GM19463 (cell line): Measurements from ENCODE around the gene CACNA2D4.

ENCODE experiments used
- ATAC-seq: cut with Tn5 transposase; IDR thresholded peaks from one replicate; pipeline ENCODE4 v1.9.1; 2021; ENCODE audit warnings: mild to moderate bottlenecking, moderate library complexity; ENCODE audit not compliant: unreplicated experiment

Gene CACNA2D4

GRCh38 chr12:1836241-1836803, 82.1 kb downstream of the CACNA2D4 start:
- no peak for ATAC-seq

- no peak for ATAC-seq
These were observed 83.0 kb downstream of the CACNA2D4 start for GRCh38 chr12:1835211-1836131.

DNA sequence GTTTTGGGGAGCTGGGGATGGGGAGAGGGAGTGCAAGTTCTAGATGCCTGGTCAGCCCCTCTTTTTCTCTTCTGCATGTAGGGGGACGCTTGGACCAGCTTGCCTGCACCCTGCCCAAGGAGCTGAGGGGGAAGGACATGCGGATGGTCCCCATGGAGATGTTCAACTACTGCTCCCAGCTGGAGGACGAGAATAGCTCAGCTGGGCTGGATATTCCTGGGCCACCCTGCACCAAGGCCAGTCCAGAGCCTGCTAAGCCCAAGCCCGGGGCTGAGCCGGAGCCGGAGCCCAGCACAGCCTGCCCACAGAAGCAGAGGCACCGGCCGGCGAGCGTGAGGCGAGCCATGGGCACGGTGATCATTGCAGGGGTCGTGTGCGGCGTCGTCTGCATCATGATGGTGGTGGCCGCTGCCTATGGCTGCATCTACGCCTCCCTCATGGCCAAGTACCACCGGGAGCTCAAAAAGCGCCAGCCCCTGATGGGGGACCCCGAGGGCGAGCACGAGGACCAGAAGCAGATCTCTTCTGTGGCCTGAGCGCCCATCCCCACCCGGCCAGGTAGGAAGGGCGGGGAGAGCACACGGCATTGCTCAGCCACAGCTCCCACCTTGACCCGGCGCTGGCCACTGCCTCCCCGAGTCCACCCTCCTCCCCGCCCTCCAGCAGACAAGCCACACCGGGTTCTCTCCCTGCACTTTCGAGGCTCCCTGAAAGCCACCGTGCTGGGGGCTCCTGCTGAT, 84.1 kb downstream of the CACNA2D4 start:
- ATAC-seq, result no peak

GRCh38 chr12:1833596-1834028, 84.8 kb downstream of the CACNA2D4 start:
- no peak for ATAC-seq

DNA sequence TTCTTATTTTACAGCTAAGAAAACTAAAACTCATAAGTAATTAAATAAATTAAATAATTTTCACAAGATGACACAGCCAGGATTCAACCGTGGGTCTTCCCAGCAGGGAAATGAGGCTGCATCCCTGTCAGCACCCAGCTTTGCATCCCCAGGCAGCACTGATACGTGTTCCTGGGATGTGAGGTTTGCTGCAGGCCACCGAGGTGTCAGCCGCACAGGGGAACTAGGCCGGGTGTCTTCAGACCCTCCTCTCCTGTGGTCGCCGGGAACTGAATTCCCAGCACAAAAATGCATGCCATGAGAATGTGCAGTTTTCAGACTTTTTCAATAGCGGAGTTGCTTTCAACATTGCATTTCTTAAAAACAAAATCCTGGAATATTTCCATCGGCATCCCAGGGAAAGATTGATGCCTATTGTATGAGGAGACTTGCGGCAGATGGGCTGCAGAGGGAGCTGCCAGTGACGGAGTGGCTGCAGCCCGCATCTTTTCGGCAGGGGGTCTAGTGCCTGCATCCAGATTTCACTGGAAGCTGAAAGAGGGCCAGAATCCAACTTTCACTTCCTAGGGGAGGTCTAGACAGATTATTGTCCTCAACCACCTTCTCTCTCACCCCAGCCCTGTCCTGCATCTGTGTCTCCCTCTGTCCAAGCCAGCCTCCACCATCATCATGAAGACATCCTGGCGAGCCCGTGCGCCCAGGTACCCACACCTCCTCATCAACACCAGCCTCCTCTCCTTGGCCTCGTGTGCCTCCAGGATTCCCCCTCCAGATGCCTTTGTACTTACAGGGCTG, 85.5 kb downstream of the CACNA2D4 start:
- no peak for ATAC-seq

DNA sequence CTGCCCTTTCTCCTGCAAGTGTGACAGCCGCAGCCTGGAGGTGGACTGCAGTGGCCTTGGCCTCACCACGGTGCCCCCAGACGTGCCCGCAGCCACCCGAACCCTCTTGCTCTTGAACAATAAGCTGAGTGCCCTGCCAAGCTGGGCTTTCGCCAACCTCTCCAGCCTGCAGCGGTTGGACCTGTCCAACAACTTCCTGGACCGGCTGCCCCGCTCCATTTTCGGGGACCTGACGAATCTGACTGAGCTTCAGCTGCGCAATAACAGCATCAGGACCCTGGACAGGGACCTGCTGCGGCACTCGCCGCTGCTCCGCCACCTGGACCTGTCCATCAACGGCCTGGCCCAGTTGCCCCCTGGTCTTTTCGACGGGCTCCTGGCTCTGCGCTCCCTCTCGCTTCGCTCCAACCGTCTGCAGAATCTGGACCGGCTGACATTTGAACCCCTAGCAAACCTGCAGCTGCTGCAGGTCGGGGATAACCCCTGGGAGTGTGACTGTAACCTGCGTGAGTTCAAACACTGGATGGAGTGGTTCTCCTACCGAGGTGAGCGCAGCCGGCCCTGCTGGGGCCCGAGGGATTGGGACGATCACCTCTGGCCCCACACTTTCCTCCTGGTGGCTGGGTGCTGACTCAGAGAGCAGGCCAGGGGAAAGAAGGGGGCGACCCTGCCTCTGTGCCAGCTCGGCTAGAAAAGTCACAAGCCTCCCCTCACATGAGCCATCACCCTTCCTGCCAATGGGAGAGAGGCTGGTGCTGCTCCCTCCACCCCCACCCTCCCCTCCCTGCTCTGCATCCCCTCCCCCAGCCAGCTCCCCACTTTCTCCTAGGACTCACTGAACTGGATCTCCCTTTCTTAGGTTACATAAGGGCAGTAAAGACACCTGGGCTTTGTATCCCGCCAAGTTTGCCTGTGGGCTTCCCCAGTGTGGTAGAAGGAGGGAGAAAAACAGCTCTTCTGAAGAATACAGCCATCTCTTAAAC, 87.2 kb downstream of the CACNA2D4 start:
- ATAC-seq, result no peak

GRCh38 chr12:1830401-1830845, 88.0 kb downstream of the CACNA2D4 start:
- ATAC-seq, result no peak

GRCh38 chr12:1829306-1829900, 89.0 kb downstream of the CACNA2D4 start:
- ATAC-seq, result no peak

GRCh38 chr12:1828856-1829255, 89.6 kb downstream of the CACNA2D4 start:
- ATAC-seq, result no peak

DNA sequence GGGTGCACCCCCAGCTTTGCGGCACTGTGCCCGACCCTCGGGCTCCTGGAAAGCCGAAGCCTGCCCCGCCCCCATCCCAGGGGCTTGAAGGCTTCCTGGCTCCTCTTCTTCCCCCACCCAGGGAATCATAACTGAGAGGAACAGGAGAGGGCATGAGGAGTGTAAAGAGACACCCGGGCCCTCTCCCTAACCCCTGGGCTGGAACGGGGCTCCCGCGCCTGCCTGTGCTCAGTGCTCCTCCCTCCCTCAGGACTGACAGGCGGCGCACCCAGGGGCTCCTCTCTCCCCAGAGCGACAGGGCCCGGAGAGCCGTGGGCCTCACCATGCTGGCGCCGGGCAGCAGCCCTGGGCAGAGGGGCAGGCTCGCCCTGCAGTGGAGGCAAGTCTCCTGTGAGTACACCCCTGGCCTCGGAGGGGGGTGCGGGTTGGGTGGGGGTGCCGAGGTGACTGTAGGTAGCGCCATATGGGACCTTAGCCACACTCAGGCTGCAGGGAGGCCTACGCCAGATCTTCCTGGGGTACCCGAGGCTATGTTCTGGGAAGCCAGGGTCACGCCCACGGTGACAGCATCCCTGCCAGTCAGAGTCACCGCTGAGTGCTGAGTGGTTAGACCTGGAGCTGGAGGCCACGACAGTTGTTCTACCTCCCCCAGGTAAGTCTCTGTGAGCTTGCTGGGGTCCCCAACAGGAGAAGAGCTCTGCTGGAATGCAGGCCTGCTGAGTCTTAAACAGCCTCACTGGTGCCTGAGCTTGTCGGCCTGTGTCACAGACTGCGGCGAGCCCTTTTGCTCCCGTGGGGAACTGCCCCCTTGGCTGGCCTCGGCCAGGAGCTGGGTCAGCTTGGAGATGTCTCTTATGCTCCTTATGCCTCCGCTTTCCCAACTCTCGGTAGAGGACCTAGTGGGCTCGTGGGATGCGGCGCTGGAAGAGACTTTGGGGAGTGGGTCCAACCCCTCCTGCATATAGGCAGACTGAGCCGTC, 90.3 kb downstream of the CACNA2D4 start:
- no peak for ATAC-seq

DNA sequence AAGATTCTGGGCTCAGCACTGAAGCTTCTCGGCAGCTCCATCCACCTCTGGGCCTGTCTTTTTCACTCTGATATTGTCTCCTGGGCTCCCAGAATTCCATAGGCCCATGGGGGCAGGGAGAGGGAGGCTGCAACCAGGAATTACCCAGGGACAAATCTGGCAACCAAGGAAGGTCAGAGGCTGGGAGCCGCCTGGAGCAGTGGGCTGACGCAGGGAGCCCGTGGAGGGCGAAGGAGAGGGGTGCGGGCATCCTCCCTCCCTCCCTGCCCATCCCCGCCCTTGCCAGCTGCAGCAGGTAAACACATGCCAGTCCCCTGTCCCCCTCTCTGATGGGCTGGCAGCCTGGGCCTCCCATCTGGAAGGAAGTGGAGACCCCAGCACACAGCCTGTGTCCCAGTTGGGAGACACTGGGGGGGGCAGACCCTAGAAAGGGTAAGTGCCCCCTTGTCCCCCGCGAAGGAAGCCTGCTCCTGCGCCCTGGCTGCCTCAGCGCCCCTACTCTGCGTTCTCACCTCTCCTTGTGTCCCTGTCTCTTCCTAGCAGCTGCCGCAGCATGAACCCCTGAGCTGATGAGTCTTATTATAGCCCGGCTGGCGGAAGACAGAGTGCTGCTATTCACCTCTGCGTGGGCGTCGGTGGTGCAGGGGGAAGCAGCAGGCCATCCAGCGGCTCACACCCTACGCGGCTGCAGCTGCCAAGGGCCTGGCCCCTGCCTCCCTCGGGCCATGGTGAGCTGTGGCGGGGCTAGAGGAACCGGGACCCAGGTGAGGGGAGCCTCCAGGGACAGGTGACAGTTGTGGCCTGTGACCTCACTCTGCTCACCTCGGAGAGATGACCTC, 91.4 kb downstream of the CACNA2D4 start:
- no peak for ATAC-seq

DNA sequence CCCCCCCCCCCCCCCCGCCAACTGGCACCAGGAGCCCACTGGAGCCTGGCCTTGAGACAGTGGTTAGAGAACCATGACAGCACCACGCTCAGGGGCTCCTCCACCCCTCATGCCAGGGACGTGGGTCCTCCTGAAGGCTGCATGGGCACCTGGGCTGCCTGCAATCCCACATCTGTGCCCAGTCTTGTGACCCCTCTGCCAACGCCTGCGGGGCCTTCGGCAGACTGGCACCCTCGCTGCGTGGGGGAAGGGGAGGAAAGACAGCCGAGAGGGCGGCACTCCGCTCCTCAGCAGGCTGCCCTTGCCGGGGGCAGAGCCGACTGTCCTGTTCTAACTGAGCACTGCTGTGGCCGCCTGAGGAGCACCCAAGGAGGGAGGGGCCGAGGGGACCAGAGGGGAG, 92.1 kb downstream of the CACNA2D4 start:
- no peak for ATAC-seq

- no peak for ATAC-seq
These were observed 92.9 kb downstream of the CACNA2D4 start for GRCh38 chr12:1825382-1826102.

GRCh38 chr12:1823237-1823636, 95.2 kb downstream of the CACNA2D4 start:
- no peak for ATAC-seq

DNA sequence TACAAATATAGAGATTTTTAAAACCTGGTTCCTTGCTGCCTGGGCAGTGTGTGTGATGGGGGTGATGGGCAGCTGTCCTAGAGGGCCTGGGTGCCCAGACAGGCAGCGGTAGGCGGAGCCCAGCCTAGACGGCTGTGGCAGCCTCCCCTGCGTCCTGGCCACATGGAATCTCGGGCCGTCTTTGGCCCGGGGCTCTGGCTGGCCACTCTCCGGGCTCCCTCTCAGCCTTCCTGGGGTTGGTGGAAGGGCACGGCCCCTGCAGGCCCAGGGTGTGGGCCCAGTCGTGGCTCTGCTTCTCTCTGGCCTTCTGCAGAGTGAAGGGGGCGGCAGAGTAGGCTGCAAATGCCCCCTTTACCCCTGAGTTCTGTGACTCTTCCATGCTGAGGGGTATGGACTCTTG, 95.8 kb downstream of the CACNA2D4 start:
- ATAC-seq, result no peak

DNA sequence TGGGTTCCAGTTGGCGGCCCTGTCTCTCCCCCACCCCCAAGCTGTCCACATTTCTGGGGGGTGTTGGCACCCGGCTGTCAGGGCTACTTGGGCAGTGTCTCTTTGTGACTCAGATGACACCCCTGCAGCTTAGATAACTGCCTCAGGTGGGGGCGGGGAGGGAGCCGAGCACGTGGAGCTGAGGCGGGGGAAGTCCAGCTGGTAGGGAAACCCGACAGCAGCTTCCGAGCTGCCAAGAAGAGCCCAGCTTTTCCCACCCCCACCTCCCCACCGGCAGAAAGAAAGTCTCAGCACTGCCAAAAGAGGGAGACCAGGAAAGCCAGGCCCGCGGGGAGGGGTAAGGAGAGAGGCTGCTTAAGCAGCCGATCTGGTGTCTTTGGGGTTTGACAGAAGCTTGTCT, 96.6 kb downstream of the CACNA2D4 start:
- no peak for ATAC-seq

DNA sequence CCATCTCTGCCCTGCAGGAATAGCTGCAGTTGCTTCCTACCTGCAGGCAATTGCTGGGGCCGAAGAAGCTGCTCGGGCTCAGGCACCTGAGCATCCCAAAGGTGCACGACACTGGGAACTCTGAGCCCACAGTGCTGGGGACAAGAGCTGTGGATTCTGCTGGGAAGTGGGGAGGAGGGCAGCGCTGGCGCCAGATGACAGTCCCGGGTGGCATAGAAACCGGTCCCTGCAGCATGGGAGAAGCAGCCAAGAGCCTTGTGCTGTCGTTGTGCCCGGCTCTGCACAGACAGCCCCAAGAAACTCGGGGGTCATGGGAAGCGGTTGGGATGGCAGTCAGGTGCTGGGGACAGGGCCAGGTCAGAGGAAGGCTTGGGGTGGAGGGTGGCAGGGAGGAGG, 97.6 kb downstream of the CACNA2D4 start:
- no peak for ATAC-seq
